ENCODE results near the gene VWA5B2.

DNA sequence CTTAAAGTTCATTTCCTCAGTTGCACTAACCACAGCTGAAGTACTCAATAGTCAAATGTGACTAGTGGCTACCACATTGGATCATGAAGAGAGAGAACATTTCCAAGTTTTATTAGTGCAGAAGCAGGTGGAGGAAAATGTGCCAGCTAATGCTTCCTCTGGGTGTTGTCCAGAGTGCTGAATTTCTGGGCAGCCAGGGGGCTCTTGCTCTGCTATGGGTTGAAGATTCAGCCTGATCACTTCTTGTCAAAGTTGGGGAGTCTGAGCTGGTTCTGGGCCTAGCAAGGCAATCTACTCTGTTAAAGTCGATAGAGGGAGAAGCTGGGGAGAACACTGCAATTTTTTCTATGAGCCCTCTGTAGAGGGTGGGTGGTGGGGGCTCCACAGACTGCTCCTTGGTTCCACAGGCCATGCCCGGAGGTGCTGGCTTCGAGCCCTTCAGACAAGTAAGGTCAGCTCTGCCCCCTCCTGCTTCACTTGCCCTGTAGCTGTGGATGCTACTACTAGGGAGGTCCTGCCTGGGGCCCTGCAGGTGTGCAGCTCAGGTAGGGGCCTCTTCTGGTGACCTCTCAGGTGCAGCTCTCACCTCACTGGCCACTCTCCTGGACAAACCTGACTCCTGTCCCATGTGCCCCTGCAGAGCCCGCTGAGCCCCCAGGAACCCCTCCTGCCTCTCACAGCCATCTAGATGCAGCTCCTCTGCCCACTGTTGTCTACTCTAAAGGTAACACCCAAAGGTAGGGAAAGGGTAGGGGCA, 11.2 kb downstream of the VWA5B2 start:
- TF ChIP-seq POLR2A (IDR thresholded peaks at IDR 0.05; ENCODE audit: low read depth, low read length) (no peak), POLR2AphosphoS5 (IDR thresholded peaks at IDR 0.05; ENCODE audit: low read depth, low read length) (no peak)

Measured in GM12892 (cell line).